MM.1S (cell line): ENCODE results near the gene RSPH10B.
"Not testable (repeated sequence)": the region's sequence is repeated elsewhere in the genome, so short reads cannot be mapped to it uniquely, and the experiment has no call there.

Experiments
- DNase-seq: peaks from one replicate; pipeline ENCODE4 v3.0.0-alpha.2; 2015
- H2AFZ ChIP-seq: fragments of 300-600 bp; sonication (generic); 2 replicates; pipeline ENCODE4 v1.6.0; 2016; ENCODE audit warnings: antibody characterized with exemption, low read length
- H3F3A ChIP-seq: fragments of 300-600 bp; sonication (generic); 2 replicates; pipeline ENCODE4 v1.6.1; 2016; ENCODE audit warnings: mild to moderate bottlenecking, antibody characterized with exemption, low read length, moderate library complexity, mixed read lengths; ENCODE audit not compliant: insufficient read depth
- H3K27ac ChIP-seq: fragments of 300-600 bp; sonication (generic); 2 replicates; pipeline ENCODE4 v1.5.1; 2016; ENCODE audit warnings: mild to moderate bottlenecking, low read length
- H3K27me3 ChIP-seq: fragments of 300-600 bp; sonication (generic); replicated peaks from 2 replicates; pipeline ENCODE4 v1.6.0; 2016; ENCODE audit warnings: low read length; ENCODE audit not compliant: insufficient read depth
- H3K36me3 ChIP-seq: fragments of 300-600 bp; sonication (generic); replicated peaks from 2 replicates; pipeline ENCODE4 v1.6.1; 2016; ENCODE audit warnings: mild to moderate bottlenecking, low read length, mixed read lengths; ENCODE audit not compliant: insufficient read depth
- H3K4me1 ChIP-seq: fragments of 300-600 bp; sonication (generic); 2 replicates; pipeline ENCODE4 v1.6.1; 2016; ENCODE audit warnings: low read length, mixed read lengths
- H3K4me2 ChIP-seq: fragments of 300-600 bp; sonication (generic); 2 replicates; pipeline ENCODE4 v1.6.0; 2016; ENCODE audit warnings: low read depth, low read length
- H3K4me3 ChIP-seq: fragments of 300-600 bp; sonication (generic); 2 replicates; pipeline ENCODE4 v1.5.1; 2016; ENCODE audit warnings: low read length, mixed read lengths
- H3K79me2 ChIP-seq: fragments of 300-600 bp; sonication (generic); 2 replicates; pipeline ENCODE4 v1.6.1; 2016; ENCODE audit warnings: mixed run types, low read length, mixed read lengths
- H3K9ac ChIP-seq: fragments of 300-600 bp; sonication (generic); 2 replicates; pipeline ENCODE4 v1.6.1; 2016; ENCODE audit warnings: low read length, mixed read lengths
- H3K9me2 ChIP-seq: fragments of 300-600 bp; sonication (generic); replicated peaks from 2 replicates; pipeline ENCODE4 v1.6.1; 2016; ENCODE audit warnings: mild to moderate bottlenecking, low read length, mixed read lengths; ENCODE audit not compliant: insufficient read depth
- H3K9me3 ChIP-seq: fragments of 300-600 bp; sonication (generic); replicated peaks from 2 replicates; pipeline ENCODE4 v1.6.1; 2016; ENCODE audit warnings: mild to moderate bottlenecking, low read length, mixed read lengths; ENCODE audit not compliant: insufficient read depth
- H4K20me1 ChIP-seq: fragments of 300-600 bp; sonication (generic); 2 replicates; pipeline ENCODE4 v1.6.1; 2016; ENCODE audit warnings: mild to moderate bottlenecking, low read length, moderate library complexity, mixed read lengths; ENCODE audit not compliant: insufficient read depth
- CTCF ChIP-seq: fragments of 300-600 bp; sonication (generic); IDR thresholded peaks from 2 replicates; pipeline ENCODE4 v1.5.1; 2016; ENCODE audit warnings: antibody characterized with exemption, low read length, mixed read lengths
- EZH2 ChIP-seq: fragments of 300-600 bp; sonication (generic); optimal IDR thresholded peaks from 2 replicates; pipeline ENCODE3; 2017; ENCODE audit warnings: low read depth, mild to moderate bottlenecking, antibody characterized with exemption, low read length, mixed read lengths
- EZH2phosphoT487 ChIP-seq: fragments of 300-600 bp; sonication (generic); IDR thresholded peaks from 2 replicates; pipeline ENCODE4 v1.6.1; 2018; ENCODE audit warnings: antibody characterized with exemption, low read length

RSPH10B gene

GRCh38 chr7:5970347-5970911 lies at the start of gene RSPH10B:
Gene RSPH10B (minus strand): TSS chr7:5970689. CDS start chr7:5967116, 3,573 bp downstream.
- not testable (repeated sequence) for H3K4me2 ChIP-seq

GRCh38 chr7:6016653-6016966 lies 46.1 kb upstream of the RSPH10B start:
- H3K4me2 ChIP-seq: no peak overlapping the region
- no peaks in the 10 kb centered on the region for H4K20me1 ChIP-seq
- H3K4me1 ChIP-seq: no peaks in the 10 kb centered on the region
- H3K9ac ChIP-seq: no peak overlapping the region
- no peaks in the 10 kb centered on the region for H3K9me3 ChIP-seq
- peaks cover 4% of the 10 kb centered on the region; the same call in 1 of the 2 replicates for H3K36me3 ChIP-seq
- no peaks in the 10 kb centered on the region for H3K27me3 ChIP-seq
- no peak overlapping the region for H3K27ac ChIP-seq
- H3K4me3 ChIP-seq: no peak overlapping the region
- no peak overlapping the region for H2AFZ ChIP-seq
- no peaks in the 10 kb centered on the region for H3K9me2 ChIP-seq
- TF ChIP-seq EZH2: no peak
- no peak for TF ChIP-seq EZH2phosphoT487
- TF ChIP-seq CTCF: no peak
- no peak for DNase-seq
- no peaks in the 10 kb centered on the region for H3F3A ChIP-seq
- H3K79me2 ChIP-seq: peaks cover 29% of the 10 kb centered on the region

More at GRCh38 chr7:5970347-5970911, at the start of gene RSPH10B:
- H4K20me1 ChIP-seq, H3K27me3 ChIP-seq, H3K79me2 ChIP-seq, H3K9me2 ChIP-seq, H3K4me3 ChIP-seq, H3K36me3 ChIP-seq, DNase-seq, H3K27ac ChIP-seq, H3K9me3 ChIP-seq, H3K4me1 ChIP-seq, H2AFZ ChIP-seq, H3F3A ChIP-seq, H3K9ac ChIP-seq: not testable (repeated sequence)

- DNase-seq: no peak
- Histone ChIP-seq H3K27ac (no peak overlapping the region), H3K9me2 (no peaks in the 10 kb centered on the region)
Observed at GRCh38 chr7:6015917-6016652, 45.6 kb upstream of the RSPH10B start.

More at GRCh38 chr7:6015917-6016652, 45.6 kb upstream of the RSPH10B start:
- peaks cover 34% of the 10 kb centered on the region for H3K79me2 ChIP-seq
- peaks cover 4% of the 10 kb centered on the region; the same call in 1 of the 2 replicates for H3K36me3 ChIP-seq
- H3F3A ChIP-seq: peaks cover 2% of the 10 kb centered on the region; the same call in 1 of the 2 replicates
- H4K20me1 ChIP-seq: no peaks in the 10 kb centered on the region
- no peaks in the 10 kb centered on the region for H3K27me3 ChIP-seq
- no peak overlapping the region for H3K4me3 ChIP-seq
- H3K4me2 ChIP-seq: no peak overlapping the region
- H3K4me1 ChIP-seq: no peaks in the 10 kb centered on the region
- no peak overlapping the region for H2AFZ ChIP-seq
- H3K9me3 ChIP-seq: no peaks in the 10 kb centered on the region
- no peak overlapping the region for H3K9ac ChIP-seq
- TF ChIP-seq EZH2 (no peak), EZH2phosphoT487 (no peak), CTCF (no peak)
